CD4-positive, alpha-beta T cell treated with Interleukin-2 at 100 ng/mL for 4 hours (primary cell): ENCODE data around the gene FAM131B.

Experiments
- DNase-seq: peaks from one replicate; pipeline ENCODE4 v3.0.0-alpha.2; 2020; ENCODE audit warnings: low spot score

FAM131B gene

GRCh38 chr7:143382791-143383641, 20.5 kb upstream of the FAM131B start:
- no peak for DNase-seq

GRCh38 chr7:143382126-143382790, 19.7 kb upstream of the FAM131B start:
- no peak for DNase-seq

GRCh38 chr7:143381427-143382125, 19.1 kb upstream of the FAM131B start:
- no peak for DNase-seq

GRCh38 chr7:143380646-143381426, 18.3 kb upstream of the FAM131B start, which contains the start of gene ZYX:
Gene ZYX, plus strand, starts transcription at chr7:143381345. Its CDS starts 227 bp downstream, at chr7:143381572.
- peak; percentile 90 for DNase-seq

GRCh38 chr7:143380260-143380645, 17.7 kb upstream of the FAM131B start:
- DNase-seq = peak; percentile 91

GRCh38 chr7:143379611-143380259, 17.2 kb upstream of the FAM131B start:
- no peak for DNase-seq

- no peak for DNase-seq
These were observed 13.9 kb upstream of the FAM131B start for GRCh38 chr7:143376396-143376795.

GRCh38 chr7:143375298-143376034, 13.0 kb upstream of the FAM131B start:
- DNase-seq = peak; percentile 72

- DNase-seq = no peak
These were observed 12.0 kb upstream of the FAM131B start for GRCh38 chr7:143374561-143374960.

GRCh38 chr7:143373255-143373794, 10.8 kb upstream of the FAM131B start:
- no peak for DNase-seq

- peak; percentile 63 for DNase-seq
These were observed 9.6 kb upstream of the FAM131B start for GRCh38 chr7:143372070-143372469.

- DNase-seq = no peak
These were observed 7.5 kb upstream of the FAM131B start for GRCh38 chr7:143369678-143370651.

GRCh38 chr7:143368387-143368786, 5.9 kb upstream of the FAM131B start:
- no peak for DNase-seq

- DNase-seq = no peak
These were observed 5.5 kb upstream of the FAM131B start for GRCh38 chr7:143367972-143368371.

GRCh38 chr7:143363016-143363937, 764 bp upstream of the FAM131B start:
- DNase-seq = no peak

- no peak for DNase-seq
These were observed 872 bp downstream of the FAM131B start for GRCh38 chr7:143361552-143362130.

GRCh38 chr7:143360788-143361551, 1.5 kb downstream of the FAM131B start:
- no peak for DNase-seq
